H1 (cell line): ENCODE results near the gene PARD6A.

Source experiments
- CTCF ChIP-seq, 3 experiments: IDR thresholded peaks; 1 replicate in 2 of 3; 2 replicates in 1 of 3; pipeline versions ENCODE4 v1.5.1 to v1.6.1; 2011; ENCODE audit warnings: low read length in 3 of 3, mild to moderate bottlenecking in 3 of 3, inconsistent platforms in 2 of 3, low read depth in 1 of 3, moderate library complexity in 1 of 3; ENCODE audit not compliant: insufficient read depth in 1 of 3; ENCODE audit errors: control extremely low read depth in 1 of 3
- YY1 ChIP-seq: IDR thresholded peaks from 2 replicates; pipeline ENCODE4 v1.6.1; 2011; ENCODE audit warnings: low read depth, mild to moderate bottlenecking, low read length

GRCh38 chr16:67651847-67652246 is 8.9 kb upstream of the PARD6A start:
- TF ChIP-seq YY1 (no peak), CTCF (IDR thresholded peaks at IDR 0.05; ENCODE audit: control extremely low read depth in 1 of 3, insufficient read depth in 1 of 3, low read depth in 1 of 3, low read length in 3 of 3) (no peak)
